ENCODE results near the gene CACTIN.

GRCh38 chr19:3607303-3608078 is 19.1 kb downstream of the CACTIN start:
- TF ChIP-seq EZH2phosphoT487 (IDR thresholded peaks at IDR 0.05; ENCODE audit: low read length) (no peak), EZH2 (optimal IDR thresholded peaks at IDR 0.05; ENCODE audit: low read depth, low read length) (no peak)
- TF ChIP-seq, protein P1, sequence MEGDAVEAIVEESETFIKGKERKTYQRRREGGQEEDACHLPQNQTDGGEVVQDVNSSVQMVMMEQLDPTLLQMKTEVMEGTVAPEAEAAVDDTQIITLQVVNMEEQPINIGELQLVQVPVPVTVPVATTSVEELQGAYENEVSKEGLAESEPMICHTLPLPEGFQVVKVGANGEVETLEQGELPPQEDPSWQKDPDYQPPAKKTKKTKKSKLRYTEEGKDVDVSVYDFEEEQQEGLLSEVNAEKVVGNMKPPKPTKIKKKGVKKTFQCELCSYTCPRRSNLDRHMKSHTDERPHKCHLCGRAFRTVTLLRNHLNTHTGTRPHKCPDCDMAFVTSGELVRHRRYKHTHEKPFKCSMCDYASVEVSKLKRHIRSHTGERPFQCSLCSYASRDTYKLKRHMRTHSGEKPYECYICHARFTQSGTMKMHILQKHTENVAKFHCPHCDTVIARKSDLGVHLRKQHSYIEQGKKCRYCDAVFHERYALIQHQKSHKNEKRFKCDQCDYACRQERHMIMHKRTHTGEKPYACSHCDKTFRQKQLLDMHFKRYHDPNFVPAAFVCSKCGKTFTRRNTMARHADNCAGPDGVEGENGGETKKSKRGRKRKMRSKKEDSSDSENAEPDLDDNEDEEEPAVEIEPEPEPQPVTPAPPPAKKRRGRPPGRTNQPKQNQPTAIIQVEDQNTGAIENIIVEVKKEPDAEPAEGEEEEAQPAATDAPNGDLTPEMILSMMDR (IDR thresholded peaks at IDR 0.05; ENCODE audit: low read length) = no peak
